CD4-positive, alpha-beta T cell treated with Interleukin-4 for 4 hours (primary cell): ENCODE measurements around the gene RAB36.

ENCODE experiments used
- DNase-seq: peaks from one replicate; pipeline ENCODE4 v3.0.0-alpha.2; 2020

The RAB36 gene

DNA sequence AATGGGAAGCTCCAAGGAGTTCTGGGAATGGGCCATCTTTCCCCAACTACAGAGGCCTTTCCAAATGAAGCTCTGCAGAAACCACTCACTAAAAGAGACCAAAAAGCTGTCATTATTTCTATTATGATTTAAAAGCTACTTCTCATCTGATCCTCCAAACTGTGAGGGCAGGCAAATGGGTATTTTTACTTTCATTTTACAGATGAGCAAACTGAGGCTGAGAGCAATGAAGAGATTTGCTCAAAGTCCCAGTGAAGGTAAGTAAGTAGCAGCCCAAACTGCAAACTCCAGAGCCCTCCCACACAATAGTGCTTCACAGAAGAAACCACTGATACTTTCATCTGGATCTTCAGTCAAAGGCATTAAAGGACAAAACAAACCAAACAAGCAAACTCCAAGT is 4.9 kb upstream of the RAB36 start:
- no peak for DNase-seq

DNA sequence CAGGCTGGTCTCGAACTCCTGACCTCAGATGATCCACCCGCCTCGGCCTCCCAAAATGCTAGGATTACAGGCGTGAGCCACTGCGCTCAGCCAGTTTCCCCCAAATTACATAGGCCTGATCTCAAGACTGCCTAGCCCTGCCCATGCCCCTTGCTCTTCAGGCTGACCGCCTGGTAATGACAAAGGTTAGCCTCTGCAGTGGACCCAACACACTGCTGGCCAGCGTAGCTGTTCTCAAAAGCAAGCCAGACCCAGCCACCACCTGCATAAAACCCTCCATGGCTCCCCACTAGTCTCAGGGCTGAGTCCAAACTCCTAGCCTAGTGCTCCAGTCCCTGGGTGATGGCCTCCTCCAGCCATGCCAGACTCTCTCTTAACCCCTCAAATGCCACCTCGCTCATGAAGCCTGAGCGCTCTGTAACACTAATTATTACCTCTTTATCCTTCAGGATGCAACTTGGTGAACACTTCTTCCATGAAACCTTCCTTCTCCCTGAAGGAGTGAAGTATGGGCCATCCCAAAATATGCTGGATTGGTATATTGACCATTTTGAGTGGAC is 2.7 kb upstream of the RAB36 start:
- no peak for DNase-seq

DNA sequence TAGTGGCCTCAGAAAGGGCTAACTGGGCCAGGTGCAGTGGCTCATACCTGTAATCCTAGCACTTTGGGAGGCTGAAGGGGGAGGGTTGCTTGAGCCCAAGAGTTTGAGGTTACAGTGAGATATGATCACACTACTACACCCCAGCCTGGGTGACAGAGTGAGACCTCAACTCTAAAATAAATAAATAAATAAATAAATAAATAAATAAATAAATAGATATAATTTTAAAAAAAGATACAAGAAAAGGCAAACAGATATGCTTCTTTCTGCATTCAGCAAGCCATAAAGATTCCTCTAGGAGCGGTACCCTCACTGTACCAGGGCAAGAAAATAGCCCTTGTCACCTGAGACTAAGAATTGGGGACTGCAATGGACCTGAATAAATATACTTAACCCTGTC is 2.2 kb upstream of the RAB36 start:
- no peak for DNase-seq

DNA sequence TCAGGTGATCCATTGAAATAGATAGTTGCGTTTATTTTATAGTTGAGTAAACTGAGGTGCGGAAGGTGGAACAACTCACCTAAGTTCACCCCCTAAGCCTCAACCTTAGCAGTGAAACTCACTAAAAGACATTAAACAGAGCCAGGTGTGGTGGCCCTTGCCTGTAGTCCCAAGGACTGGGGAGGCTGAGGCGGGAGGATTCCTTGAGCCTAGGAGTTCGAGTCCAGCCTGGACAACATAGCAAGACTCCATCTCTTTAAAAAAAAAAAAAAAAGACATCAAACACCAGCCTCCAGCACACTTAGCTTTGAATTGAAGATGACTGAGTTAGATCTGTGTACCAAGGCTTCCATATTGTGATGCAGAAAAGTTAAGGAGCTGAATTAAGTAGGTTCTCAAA is 845 bp upstream of the RAB36 start:
- no peak for DNase-seq

DNA sequence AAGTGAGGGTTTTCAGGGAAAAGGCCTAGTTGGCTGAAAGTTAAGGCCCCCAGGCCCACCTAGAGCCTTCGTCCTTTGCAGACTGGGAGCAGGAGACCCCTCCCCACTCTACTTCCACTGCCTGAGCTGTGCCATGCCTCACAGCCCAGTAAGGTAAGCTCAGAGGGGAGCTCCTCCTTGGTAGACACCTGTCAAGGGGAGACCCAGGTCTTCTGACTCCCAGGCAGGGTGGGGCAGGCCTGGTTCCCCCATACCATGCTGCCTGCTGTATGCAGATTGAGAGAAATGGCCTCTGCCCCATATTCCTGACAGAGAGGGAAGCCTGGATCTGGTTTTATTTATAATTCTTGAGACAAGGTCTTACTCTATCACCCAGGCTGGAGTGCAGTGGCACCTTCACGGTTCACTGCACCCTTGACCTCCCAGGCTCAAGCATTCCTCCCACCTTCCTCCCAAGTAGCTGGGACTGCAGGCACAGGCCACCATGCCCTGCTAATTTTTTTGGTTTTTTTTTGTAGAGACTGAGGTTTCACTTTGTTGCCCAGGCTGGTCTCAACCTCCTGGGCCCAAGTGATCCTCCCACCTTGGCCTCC is 697 bp downstream of the RAB36 start:
- DNase-seq: no peak

DNA sequence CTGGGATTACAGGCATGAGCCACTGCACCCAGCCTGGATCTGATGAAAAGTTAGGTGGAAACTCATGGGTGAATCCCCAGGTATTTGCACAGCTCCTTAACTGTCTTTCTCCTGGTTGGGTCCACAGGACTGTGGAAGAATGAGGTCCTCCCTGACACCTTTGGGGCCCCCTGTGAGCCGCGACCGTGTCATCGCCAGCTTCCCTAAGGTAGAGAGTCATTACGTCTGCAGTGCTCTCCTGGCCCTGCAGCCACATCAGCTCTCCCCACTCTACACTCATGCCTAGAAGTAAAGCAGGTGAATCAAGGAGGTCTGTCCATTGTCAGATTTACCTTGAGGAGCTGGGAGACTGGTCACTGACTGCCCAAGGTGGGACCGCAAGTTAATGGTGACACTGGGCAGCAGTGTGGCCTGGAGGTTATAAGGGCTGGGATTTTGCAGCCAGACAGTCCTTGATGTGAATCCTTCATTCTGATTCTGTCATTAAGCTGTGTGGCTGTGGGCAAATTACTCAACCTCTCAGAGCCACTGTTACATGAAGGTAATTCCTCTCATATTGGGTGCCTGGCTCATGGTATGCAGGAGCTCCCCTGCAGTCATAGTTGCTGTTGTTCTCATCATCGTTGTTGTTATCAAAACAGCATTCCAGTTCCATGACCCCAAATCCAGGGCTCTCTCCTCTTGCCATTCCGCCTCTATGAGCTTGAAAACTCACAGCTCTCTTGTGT is 1.4 kb downstream of the RAB36 start:
- no peak for DNase-seq

DNA sequence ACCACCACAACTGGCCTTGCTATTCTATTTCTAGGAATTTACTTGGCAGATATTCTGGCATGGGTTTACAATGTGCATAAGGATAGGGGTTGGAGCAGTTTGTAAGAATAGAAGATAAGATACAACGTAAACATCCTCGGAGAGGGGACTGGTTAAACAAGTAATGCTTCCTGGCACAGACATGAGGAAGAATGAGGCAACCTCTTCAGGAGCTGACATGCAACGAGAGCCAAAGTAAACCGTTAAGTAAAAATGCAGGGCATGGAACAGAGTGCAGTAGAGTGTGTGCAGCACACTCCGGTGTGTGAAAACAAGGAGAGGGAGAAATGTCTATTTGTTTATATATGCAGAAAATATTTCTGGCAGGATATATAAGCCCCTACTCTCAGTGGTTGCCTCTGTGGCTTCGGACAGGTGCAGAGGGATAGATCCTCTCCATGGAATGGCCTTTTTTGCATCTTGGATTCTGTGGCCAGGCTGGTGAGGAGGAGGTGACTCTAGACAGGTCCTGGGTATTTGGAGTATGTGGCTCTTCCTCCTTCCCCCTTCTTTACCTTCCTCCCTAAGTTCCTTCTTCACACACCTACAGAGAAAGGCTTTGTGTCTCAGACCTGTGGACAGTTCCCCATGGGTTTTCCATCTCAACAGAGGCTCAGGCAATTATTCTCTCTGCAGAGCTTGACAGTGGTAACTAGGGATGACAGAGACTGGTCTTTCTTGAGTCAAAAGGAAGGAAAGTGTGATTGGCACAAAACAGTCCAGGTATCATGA is 2.5 kb downstream of the RAB36 start:
- DNase-seq: no peak

DNA sequence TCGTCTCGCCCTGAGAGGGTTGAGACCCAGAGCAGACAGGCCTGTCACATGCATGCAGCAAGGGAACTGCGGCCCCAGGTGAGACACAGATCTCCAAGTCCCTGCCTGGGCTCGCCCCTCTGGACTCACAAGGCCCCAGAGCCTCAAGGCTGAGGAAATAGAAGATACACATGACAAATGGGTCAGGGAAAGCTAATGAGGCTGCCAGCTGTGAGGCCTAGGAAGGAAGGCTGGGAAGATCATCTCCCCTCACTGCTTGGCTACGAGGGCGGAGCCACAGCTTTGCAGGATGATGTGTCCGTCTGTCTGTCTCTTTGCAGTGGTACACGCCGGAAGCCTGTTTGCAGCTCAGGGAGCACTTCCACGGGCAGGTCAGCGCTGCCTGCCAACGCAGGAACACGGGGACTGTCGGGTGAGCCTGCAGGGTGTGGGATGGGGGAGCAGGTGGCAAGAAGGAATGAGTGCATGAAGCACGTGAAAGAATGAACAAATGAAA is 4.5 kb downstream of the RAB36 start:
- no peak for DNase-seq

DNA sequence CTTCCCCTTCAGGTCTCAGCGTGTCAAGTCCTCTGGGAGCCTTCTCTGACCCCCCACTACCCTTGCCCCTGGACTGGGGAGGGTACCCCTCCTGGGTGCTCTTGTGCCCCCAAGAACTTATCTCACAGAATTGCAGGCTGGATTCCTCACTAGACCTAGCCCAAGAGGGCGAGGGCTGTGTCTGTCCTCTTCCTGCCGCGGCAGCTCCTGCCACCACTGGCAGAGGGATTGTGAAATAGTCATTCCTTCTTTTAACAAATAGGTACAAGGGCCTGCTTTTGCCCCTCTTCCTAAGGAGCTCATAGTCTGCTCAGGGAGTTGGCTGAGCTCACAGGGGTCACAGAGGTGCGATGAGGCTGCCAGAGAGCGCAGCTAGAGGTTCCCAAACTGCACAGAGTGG is 5.5 kb downstream of the RAB36 start:
- no peak for DNase-seq

DNA sequence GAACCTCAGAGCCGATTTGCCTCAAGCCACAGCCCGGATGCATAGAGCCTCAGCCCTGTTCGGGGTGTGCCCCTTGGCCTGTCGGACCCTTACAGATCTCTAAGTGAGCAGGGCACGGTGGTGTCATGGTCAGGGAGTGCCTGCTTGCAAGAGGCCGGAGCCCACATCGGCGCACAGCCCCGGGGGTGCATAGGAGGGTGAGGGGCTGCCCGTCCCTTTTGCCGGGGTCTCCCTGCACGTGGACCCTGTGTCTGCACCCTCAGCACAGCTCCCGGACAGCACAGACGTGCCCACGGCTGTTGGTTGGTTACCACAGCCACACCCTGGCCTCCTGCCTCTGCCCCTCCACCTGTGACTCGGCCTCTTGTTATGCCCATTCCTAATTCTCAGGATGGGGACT is 6.5 kb downstream of the RAB36 start:
- no peak for DNase-seq

DNA sequence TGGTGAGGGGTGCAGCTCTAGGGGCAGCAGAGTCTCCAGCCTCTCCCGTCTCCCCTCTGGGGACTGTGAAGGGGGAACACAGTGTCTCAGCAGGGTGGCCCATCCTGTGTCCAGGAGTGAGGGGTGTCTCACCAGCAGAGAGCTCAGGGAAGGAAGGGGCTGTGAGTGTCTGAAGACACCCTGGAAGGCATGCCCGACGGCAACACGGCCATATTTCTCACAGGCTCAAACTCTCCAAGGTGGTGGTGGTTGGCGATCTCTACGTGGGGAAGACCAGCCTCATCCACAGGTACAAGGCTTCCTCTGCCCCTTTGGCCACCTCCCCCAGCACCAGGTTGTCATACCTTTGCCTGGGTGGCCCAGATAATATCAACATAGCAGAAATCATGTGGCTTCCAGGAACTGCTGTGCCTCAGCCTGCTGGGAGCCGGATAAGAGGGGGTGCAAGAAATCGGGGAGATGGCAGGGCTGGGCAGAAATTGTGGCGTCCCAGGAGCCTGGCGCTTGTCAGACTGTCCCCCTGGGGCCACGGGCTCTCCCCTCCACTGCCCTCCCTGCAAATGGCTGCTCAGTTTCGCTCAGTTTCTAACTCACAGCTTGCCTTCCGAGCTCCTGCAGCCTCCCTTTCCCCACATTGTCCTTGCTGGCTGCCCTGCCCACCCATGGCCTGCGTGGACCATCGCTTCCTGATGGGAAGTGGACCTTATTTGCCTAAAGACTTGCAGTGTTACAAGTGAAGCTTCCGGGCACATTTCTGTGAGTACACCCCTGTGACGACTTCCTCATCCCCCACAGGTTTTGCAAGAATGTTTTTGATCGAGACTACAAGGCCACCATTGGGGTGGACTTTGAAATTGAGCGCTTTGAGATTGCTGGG is 7.2 kb downstream of the RAB36 start:
- DNase-seq: no peak

DNA sequence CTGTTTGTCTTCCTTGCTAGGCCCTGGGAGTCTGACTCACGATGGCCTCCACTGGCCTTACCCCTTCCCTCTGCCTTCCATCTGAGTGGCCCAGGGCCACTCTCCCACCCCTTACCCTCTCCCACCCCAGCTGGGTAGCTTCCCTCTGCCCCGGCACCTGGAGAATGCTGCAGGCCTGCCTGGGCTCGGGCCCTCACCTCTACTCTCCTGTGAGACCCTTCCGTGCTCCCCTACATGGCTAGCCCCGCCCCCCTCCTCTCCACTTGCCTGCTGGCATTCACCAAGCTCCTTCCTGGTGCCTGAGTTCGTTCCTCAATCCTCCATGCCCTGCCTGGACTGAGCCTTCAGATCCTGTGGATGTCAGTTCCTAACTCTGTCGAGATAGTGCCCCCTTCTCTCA is 8.7 kb downstream of the RAB36 start:
- no peak for DNase-seq

DNA sequence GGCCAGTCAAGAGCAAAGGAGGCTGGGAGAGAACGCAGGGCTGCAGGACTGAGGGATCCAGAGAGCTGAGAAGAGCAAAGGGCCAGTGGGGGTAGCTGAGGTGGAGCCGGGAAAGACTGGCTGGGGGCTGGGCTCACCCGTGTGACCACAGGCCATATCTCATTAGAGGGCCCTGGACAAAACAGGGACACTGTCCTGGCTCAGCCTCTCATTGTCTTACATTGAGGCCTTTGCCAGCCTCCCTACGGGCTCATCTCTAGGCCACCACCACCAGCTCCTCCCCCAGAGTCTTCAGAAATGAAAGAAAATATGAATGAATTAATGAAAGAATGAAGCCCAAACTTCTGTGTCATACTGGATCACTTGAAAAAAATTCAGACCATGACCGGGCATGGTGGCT is 9.2 kb downstream of the RAB36 start:
- no peak for DNase-seq

DNA sequence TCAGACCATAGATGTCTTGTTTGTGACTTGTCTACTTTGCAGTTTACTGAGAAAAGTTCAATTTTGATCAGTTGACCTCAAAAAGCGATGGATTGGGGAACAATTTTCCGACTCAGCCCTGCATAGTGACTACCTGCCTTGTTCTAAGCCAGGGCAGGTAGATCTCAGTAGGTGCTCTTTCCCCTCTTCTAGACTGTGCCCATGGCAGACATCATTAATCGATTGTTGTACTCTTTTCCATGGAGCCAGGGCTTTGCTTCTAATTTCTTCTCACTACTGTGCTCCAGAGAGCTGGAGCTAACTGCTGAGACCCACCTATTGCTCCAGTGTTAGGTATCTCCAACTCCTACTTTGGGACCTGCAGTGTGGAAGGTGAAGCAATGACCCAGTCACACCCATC is 9.9 kb downstream of the RAB36 start:
- no peak for DNase-seq

DNA sequence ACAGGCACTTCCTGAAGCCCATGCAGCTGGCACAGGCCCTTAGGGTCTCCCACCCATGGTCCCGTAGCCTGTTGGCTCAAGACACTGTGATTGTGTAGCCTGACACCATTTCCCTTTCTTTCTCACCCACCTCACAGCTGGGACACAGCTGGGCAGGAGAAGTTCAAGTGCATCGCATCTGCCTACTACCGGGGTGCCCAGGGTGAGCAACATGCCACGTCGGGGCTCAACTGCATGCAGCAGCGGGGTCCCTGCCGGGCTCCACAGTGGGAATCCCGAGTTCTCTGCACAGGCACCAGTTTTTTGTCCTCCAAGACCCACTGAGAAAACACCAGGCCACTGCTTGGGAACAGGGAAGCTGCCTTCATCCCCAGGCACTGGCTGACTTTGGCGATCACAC is 10.6 kb downstream of the RAB36 start:
- DNase-seq: no peak

DNA sequence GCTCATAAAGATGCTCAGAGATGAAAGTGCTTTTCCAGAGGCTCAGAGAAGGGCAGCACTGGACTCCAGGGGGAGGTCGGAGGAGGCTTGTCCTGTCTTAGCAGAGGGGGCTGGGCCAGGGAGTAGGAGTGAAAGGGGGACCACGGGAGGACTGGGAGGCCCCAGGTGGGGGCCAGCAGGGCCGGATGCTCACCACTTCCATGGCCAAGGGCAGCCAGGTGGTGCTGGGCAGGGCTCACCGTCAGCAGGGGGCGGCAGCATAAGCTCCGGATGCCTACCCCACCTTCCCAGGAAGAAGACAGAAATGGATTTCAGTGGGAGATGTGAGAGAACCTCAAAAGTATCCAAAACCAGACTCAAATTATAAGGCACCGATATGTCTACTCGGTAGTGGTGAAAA is 11.0 kb downstream of the RAB36 start:
- DNase-seq: no peak

DNA sequence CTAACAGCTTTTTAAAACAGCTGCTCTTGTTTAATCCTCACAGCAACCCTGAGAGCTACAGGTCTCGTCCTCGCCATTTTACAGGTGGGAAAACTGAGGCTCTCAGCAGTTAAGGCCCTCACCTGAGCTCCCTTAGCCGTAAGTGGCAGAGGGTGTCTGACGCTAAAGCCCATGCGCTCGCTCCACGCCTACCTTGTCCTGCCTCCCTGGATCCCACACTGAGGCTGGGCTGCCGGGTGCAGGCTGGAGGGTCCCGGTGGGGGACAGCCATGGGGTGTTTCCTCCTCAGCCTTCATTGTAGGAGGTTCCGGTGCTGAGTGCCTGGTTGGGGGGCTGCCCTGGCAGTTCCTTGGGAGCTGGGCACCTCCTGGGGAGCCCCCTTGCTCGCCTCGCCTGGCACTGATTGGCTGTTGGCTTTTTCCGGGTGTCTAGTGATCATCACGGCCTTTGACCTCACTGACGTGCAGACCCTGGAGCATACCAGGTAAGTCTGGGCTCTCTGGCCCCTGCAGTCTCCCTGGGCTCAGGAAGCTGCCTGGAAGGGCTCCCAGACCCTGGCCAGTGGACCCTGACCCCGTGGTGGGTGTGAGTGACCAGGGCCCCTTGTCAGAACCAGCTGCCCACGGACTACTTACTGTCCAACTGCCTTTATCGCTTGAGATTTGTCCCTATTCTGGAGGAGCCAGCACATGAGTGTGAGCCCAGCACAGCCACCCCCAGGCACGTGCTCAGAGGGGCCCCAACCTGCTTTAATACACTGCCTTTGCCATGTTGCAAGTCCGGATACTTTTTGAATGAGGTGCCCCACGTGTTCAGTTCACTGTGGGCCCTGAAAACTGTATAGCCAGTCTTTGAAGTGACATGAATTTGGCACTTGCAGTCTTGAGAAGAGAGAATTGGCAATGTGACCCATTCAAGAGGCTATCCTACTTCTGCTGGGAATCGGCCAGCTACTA is 12.6 kb downstream of the RAB36 start:
- DNase-seq: no peak

DNA sequence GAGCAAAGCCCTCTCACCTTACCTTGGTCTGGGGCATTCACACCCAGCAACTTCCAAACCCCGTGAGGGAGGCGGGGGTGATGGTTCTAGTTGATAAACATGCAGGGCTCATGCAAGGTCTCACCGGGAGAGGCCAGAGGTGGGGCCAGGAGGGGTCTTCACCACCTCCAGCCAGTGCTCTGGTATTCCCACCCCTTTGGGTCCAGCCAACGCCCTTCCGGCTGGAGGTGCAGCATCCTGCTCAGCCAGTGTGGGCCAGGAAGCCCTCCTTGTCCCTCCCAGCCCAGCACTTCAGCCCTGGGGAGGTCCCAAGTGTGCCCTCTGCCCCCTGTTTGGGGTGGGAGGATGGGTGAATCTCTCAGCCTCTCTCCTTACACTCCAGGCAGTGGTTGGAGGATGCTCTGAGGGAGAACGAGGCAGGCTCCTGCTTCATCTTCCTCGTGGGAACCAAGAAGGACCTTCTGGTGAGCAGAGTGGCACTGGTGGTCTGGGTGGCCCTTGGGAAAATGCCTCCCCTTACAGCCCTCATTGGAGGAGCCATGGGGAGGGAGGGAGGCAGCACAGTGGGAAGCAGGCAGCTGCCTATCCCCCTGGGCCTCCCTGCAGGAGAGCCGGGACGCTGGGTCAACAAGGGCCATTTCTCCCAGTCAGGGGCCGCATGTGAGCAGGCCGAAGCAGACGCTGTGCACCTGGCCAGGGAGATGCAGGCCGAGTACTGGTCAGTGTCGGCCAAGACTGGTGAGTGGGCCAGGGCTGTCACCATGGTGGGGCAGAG is 13.4 kb downstream of the RAB36 start:
- DNase-seq: no peak

DNA sequence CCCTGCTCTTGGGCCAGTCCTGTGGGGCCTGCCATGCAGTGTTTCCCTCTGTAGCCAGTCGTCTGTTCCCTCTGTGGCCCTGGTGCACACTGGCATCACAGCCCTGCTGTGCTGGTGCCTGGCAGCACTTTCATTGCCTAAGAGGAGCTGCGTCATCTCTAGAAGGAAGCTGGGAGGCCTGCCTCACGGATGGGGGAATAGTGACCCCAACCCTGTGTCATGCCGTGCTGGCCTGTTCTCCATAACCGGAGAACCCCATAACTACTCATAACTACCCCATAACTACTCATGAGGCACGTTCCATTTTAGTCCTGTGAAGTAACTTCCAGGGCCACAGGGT is 14.0 kb downstream of the RAB36 start:
- no peak for DNase-seq

DNA sequence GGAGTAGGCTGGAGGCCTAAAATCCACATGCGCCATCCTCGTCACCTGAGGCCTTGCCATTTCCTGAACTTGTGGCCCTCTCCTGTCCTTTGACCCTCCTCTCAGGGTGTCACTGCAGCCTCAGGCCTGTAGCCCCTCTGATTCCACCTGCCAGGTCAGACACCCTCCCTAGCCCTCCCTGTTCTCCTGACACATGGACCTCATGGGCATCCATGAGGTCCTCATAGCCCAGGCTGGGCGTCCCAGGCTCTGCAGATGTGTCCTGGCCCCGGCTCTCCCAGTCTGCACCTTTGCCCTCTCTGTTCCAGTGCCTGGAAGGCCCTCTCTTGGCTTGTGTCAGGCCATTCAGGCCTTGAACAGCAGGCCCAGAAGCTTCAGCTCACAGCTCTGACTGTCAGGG is 15.8 kb downstream of the RAB36 start:
- DNase-seq: no peak

DNA sequence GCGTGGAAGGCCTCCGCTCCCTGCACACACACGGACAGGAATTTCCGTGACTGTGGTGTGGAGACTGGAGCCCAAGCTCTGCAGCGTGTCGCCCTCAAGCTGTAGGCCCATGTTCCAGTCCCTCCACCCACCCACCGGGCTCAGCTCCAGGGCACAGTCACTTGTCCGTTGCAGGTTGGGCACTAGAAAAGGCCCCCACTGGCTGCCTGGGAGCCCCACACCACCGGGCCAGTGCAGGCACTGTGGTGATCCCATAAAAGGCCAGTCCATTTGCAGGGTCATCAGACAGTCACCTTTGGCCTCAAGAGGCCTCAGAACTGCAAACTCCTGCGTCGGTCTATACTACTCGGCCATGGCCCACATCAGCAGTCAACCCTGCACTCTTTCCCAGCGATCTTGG is 16.3 kb downstream of the RAB36 start:
- no peak for DNase-seq
